Measurements from ENCODE around the gene MT1M. TPM values are rescaled to one million over a fixed set of nuclear protein-coding genes. Genes with fewer than 3 reads are reported as not detected.
A peak's percentile ranks its signal among the peaks of the same experiment; 100 is the strongest.

MT1M gene
- total RNA-seq, 1 experiment from 2014 or later: 1.8 TPM

DNA sequence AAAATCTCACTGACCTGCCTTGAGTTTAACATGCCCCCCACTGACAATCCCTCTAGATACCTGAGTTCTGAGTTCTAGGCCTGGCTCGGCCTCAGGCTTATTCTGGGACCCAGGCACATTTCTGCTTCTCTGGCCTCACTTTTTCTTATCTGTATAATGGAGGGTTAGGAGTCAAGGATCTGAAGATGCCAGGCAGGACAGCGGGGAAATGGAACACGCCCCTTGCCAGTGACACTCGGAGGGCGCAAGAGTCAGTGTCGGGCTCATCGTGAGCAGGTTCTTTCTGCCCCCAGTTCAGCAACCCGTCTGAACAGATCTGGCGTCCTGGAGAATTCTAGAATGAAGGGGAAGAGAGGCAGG, 43.7 kb upstream of the MT1M start:
- POLR2A ChIA-PET: no interaction called here
- Histone ChIP-seq H3K36me3 (ENCODE audit: control insufficient read depth, insufficient read depth, low read length) (no peaks in the 10 kb centered on the region), H3K27me3 (ENCODE audit: control insufficient read depth, insufficient read depth, low read length) (no peaks in the 10 kb centered on the region; the same call in 1 of the 2 replicates), H3K4me1 (ENCODE audit: control insufficient read depth, insufficient read depth, low read length) (no peaks in the 10 kb centered on the region), H3K9me3 (ENCODE audit: control insufficient read depth, insufficient read depth, low read depth, low read length) (no peaks in the 10 kb centered on the region), H3K27ac (ENCODE audit: low read length) (no peak overlapping the region), H3K4me3 (ENCODE audit: low read depth in 2 of 2, low read length in 2 of 2) (peak overlapping the region in 1 of 2 experiments; percentile 16; a peak in 1 of 4 replicates)
- BruUV-seq (replicated peaks): no TSS peak
- in situ Hi-C loops (cut with HindIII; ENCODE audit: low pct_unique_long_range_greater_than_20kb, low sequenced_read_pairs): no loop called here
- intact Hi-C loops (cut with micrococcal nuclease; ENCODE audit: unreplicated experiment): no loop called here
- TF ChIP-seq TCF7L2 (IDR thresholded peaks at IDR 0.05; ENCODE audit: low read depth, low read length) (no peak), SIN3A (IDR thresholded peaks at IDR 0.05; ENCODE audit: borderline replicate concordance, insufficient read depth, low read depth, low read length) (no peak), POLR2AphosphoS5 (IDR thresholded peaks at IDR 0.05; ENCODE audit: low read depth, low read length) (no peak)
- TF ChIP-seq, protein P1, sequence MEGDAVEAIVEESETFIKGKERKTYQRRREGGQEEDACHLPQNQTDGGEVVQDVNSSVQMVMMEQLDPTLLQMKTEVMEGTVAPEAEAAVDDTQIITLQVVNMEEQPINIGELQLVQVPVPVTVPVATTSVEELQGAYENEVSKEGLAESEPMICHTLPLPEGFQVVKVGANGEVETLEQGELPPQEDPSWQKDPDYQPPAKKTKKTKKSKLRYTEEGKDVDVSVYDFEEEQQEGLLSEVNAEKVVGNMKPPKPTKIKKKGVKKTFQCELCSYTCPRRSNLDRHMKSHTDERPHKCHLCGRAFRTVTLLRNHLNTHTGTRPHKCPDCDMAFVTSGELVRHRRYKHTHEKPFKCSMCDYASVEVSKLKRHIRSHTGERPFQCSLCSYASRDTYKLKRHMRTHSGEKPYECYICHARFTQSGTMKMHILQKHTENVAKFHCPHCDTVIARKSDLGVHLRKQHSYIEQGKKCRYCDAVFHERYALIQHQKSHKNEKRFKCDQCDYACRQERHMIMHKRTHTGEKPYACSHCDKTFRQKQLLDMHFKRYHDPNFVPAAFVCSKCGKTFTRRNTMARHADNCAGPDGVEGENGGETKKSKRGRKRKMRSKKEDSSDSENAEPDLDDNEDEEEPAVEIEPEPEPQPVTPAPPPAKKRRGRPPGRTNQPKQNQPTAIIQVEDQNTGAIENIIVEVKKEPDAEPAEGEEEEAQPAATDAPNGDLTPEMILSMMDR (IDR thresholded peaks at IDR 0.05): no peak
- TF ChIP-seq, protein P2, sequence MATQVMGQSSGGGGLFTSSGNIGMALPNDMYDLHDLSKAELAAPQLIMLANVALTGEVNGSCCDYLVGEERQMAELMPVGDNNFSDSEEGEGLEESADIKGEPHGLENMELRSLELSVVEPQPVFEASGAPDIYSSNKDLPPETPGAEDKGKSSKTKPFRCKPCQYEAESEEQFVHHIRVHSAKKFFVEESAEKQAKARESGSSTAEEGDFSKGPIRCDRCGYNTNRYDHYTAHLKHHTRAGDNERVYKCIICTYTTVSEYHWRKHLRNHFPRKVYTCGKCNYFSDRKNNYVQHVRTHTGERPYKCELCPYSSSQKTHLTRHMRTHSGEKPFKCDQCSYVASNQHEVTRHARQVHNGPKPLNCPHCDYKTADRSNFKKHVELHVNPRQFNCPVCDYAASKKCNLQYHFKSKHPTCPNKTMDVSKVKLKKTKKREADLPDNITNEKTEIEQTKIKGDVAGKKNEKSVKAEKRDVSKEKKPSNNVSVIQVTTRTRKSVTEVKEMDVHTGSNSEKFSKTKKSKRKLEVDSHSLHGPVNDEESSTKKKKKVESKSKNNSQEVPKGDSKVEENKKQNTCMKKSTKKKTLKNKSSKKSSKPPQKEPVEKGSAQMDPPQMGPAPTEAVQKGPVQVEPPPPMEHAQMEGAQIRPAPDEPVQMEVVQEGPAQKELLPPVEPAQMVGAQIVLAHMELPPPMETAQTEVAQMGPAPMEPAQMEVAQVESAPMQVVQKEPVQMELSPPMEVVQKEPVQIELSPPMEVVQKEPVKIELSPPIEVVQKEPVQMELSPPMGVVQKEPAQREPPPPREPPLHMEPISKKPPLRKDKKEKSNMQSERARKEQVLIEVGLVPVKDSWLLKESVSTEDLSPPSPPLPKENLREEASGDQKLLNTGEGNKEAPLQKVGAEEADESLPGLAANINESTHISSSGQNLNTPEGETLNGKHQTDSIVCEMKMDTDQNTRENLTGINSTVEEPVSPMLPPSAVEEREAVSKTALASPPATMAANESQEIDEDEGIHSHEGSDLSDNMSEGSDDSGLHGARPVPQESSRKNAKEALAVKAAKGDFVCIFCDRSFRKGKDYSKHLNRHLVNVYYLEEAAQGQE (IDR thresholded peaks at IDR 0.05; ENCODE audit: insufficient read depth in 1 of 2, low read depth in 2 of 2, low read length in 1 of 2): no peak
- DNase-seq (ENCODE audit: low read depth, low spot score) (no peak), ATAC-seq (no peak)
- CTCF ChIA-PET: no interaction called here

DNA sequence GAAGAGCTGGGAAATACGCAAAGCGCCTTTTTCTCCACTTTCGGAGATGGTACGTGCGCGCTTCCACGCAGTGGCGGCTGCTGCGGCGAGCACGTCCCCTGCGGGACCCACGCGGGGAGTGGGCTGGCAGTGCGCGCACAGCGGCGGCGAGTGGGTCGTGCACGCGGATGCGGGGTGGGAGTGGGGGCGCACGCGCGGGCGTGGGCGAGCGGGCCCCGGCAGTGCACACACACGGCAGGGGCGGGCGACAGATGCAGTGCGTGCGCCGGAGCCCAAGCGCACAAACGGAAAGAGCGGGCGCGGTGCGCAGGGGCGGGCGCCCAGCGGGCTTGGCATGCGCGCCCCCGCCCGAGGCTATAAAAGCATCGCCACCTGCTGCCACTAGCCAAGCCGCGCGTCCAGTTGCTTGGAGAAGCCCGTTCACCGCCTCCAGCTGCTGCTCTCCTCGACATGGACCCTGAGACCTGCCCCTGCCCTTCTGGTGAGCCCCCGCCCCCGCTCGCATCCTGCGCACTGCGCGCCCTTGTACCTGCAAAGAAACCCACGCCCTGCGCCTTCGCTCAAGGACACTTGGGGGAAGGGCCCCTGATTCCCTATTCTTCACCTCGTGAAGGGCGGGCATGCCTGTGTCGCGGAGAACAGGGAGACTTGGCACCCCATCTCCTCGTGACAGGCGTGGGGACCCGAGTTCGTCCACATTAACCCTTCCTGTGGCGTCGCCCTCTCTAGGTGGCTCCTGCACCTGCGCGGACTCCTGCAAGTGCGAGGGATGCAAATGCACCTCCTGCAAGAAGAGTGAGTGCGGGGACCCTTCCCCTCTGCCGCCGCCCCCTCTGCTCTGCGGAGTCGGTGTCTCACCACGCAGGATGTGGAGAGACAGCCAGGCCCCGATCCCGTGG, 43.1 kb upstream of the MT1M start, which contains the start of gene MT3:
MT3 (plus strand) TSS at position 388 of the 899 bp plus-strand sequence; CDS start at position 451, 63 bp downstream.
- Histone ChIP-seq H3K4me3 (ENCODE audit: low read depth in 2 of 2, low read length in 2 of 2) (peak within 1 kb of the TSS in 1 of 2 experiments; percentile 16; a peak in 1 of 4 replicates), H3K9me3 (ENCODE audit: control insufficient read depth, insufficient read depth, low read depth, low read length) (no peaks in the 10 kb centered on the region), H3K4me1 (ENCODE audit: control insufficient read depth, insufficient read depth, low read length) (no peaks in the 10 kb centered on the region), H3K27me3 (ENCODE audit: control insufficient read depth, insufficient read depth, low read length) (no peaks in the 10 kb centered on the region; the same call in 1 of the 2 replicates), H3K27ac (ENCODE audit: low read length) (no peak within 1 kb of the TSS), H3K36me3 (ENCODE audit: control insufficient read depth, insufficient read depth, low read length) (no peaks in the 10 kb centered on the region)
- intact Hi-C loops (cut with micrococcal nuclease; ENCODE audit: unreplicated experiment): no loop called here
- DNase-seq (ENCODE audit: low read depth, low spot score): no peak
- in situ Hi-C loops (cut with HindIII; ENCODE audit: low pct_unique_long_range_greater_than_20kb, low sequenced_read_pairs): no loop called here
- ATAC-seq: no peak
- CTCF ChIA-PET: no interaction called here
- TF ChIP-seq, protein P1 (IDR thresholded peaks at IDR 0.05): 0 out of 2 replicates have a peak, but pooled peaks have one; percentile 12
- TF ChIP-seq SIN3A (IDR thresholded peaks at IDR 0.05; ENCODE audit: borderline replicate concordance, insufficient read depth, low read depth, low read length): no peak
- POLR2A ChIA-PET: no interaction called here
- no TSS peak for BruUV-seq (replicated peaks)

Measured in Panc1 (cell line).